T-helper 17 cell (primary cell): ENCODE data around the gene ZNF366. TPM values are rescaled to one million over a fixed set of nuclear protein-coding genes. Genes with fewer than 3 reads are reported as not detected.

ENCODE experiments used
- ATAC-seq: fragments of 150-1000 bp; cut with Tn5 transposase; 2 replicates; pipeline ENCODE4 v1.10.0; 2021; ENCODE audit warnings: mild to moderate bottlenecking, moderate library complexity
- DNase-seq, 3 donors: peaks; one replicate each; pipeline versions ENCODE4 v3.0.0 to v3.0.0-alpha.2; 2020 to 2021
- H3K9me3 ChIP-seq: one replicate; pipeline ENCODE4 v1.7.0; 2013; ENCODE audit warnings: low read length, mild to moderate bottlenecking; ENCODE audit not compliant: control insufficient read depth, poor library complexity, severe bottlenecking
- H3K27ac Mint-ChIP-seq: one replicate; pipeline ENCODE4 v1.8.0; 2022; ENCODE audit warnings: mild to moderate bottlenecking, moderate library complexity, mixed read lengths
- H3K27me3 Mint-ChIP-seq: one replicate; pipeline ENCODE4 v1.8.0; 2022; ENCODE audit warnings: mixed read lengths
- H3K36me3 Mint-ChIP-seq: one replicate; pipeline ENCODE4 v1.8.0; 2022; ENCODE audit warnings: low read depth, mixed read lengths
- H3K4me1 Mint-ChIP-seq: one replicate; pipeline ENCODE4 v1.8.0; 2022; ENCODE audit warnings: mild to moderate bottlenecking, mixed read lengths
- H3K4me3 Mint-ChIP-seq: one replicate; pipeline ENCODE4 v1.8.0; 2022; ENCODE audit warnings: mild to moderate bottlenecking, moderate library complexity, mixed read lengths
- total RNA-seq, 4 donors: library from RNA in 2 of 4; stranded (reverse) in 2 of 4; gene quantifications; one replicate each; pipeline ENCODE4 v1.2.3 and lab custom pipeline; 2022 to 2026

Gene ZNF366
- total RNA-seq, 2 donors from 2014 or later, result 0.39 TPM; not detected in 1

DNA sequence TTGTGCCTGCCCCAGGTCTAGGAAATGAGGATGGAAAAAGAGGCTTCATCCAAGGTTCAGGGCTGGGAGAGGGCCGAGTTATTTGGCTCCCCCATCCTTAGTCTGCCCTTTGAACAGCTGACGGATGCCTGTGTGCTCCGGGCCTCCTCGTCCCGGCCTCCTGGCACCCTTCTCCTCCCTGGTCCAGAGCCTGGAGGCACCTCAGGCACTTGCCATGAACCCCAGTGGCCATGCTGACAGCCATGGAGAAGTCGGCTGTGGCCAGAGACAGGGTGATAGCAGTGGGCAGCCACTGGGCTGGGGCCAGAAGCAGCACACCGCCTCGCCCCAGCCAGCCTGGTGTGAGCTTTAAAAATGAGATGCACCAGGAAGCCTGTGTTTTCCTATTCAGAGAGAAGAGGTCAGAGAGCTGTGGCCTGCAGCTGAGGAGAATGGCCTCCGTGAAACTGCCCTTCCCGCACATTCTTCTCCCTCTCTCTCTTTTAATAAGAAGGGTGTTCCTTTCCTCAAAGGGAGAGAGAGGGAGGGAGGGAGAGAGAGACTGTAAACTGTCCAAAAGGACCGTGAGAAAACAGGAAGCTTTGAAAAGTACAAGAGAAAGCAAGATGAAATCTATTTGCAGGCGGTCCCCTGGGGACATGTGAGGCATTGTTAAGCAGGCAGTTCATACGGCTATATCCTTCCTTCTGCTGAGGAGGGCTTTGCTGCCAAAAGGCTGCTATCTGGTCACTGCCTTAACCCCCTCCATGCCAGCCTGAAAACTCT is 55.3 kb downstream of the ZNF366 start:
- H3K9me3 ChIP-seq, result no peaks in the 10 kb centered on the region
- Mint-ChIP-seq H3K27ac (no peak overlapping the region), H3K4me3 (no peak overlapping the region), H3K4me1 (no peaks in the 10 kb centered on the region), H3K27me3 (peaks cover 17% of the 10 kb centered on the region), H3K36me3 (no peaks in the 10 kb centered on the region)
- ATAC-seq (no peak), DNase-seq (no peak)

DNA sequence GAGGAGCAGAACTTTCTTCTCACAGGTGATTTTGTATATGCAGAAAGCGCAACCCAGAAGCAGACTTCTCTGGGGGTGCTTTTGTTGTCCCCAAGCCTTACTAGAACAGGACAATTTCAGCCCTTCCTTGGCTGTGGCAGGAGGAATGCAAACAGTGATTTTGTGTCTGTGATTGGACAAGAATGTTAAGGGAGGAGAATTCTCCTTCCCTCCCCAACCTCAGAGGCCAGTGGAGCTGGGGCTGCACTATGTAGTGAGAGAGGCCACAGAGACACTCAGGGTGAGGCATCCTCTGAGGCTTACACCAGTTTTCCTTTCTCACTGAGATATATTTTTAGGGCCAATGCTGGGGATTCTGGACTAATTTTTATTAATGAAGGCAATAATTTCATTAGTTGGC is 58.8 kb downstream of the ZNF366 start:
- no peaks in the 10 kb centered on the region for H3K9me3 ChIP-seq
- Mint-ChIP-seq H3K36me3 (no peaks in the 10 kb centered on the region), H3K27me3 (peaks cover 24% of the 10 kb centered on the region), H3K27ac (no peak overlapping the region), H3K4me3 (no peak overlapping the region), H3K4me1 (no peaks in the 10 kb centered on the region)
- ATAC-seq (no peak), DNase-seq (no peak)

DNA sequence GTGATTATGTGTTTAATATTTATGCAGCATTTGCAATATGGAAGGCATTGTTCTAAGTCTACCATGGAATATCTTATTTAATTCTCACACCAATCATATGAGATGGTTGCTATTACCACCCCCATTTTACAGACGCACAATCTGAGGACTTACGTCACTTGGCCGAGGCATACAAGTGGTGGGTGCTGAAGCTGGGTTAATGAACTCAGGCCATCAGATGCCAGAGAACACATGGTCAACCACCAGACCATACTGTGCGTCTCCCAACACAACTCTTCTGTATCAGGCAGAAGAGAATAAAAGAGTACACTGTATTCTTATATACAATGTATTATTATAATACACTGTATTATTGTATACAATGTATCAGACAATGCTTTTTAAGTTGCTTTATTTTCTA is 59.5 kb downstream of the ZNF366 start:
- H3K36me3 Mint-ChIP-seq, result no peaks in the 10 kb centered on the region
- no peaks in the 10 kb centered on the region for H3K4me1 Mint-ChIP-seq
- ATAC-seq (no peak), DNase-seq (no peak)
- H3K4me3 Mint-ChIP-seq, result no peak overlapping the region
- peaks cover 24% of the 10 kb centered on the region for H3K27me3 Mint-ChIP-seq
- no peak overlapping the region for H3K27ac Mint-ChIP-seq
- H3K9me3 ChIP-seq, result no peaks in the 10 kb centered on the region

DNA sequence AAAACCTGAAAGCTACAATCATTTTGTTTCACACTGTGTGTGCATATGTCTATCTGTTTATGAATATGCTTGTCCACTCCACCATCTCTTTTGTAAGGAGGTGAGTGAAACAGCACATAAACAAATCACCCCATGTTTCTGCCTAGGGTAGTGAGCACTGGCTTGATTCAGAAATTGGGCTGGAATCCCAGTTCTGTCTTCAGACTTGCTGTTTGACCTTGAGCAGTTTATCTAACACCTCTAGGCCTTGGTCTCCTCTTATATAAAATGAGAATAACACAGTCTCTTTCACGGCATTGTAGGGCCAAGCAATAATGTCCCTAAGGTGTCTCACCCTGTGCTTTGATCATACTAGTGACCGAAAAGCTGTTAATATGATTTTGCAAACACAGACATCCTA is 61.2 kb downstream of the ZNF366 start:
- Mint-ChIP-seq H3K36me3 (no peaks in the 10 kb centered on the region), H3K27me3 (peaks cover 16% of the 10 kb centered on the region), H3K4me3 (no peak overlapping the region), H3K27ac (no peak overlapping the region), H3K4me1 (no peaks in the 10 kb centered on the region)
- H3K9me3 ChIP-seq, result no peaks in the 10 kb centered on the region
- ATAC-seq, result no peak
- no peak for DNase-seq

DNA sequence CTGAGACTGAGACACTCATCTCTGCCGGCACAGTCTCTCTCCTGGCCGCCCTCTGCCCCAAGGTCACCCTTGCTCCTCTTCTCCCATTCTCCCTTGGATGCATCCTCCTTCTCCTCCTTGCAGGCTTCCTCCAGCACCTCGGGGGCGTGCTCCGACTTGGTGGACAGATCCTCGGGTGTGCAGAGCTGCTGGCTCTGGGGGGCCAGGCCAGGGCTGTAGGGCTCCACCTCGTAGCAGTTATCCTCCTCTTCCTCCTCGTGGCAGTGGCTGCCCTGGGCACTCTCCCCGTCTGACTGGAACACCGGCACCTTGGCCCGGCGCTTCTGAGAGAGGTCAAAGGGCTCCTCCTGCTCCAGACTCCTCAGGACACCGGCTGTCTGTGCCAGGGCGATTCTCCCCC is 63.3 kb downstream of the ZNF366 start:
- no peak overlapping the region for H3K27ac Mint-ChIP-seq
- no peak overlapping the region for H3K4me3 Mint-ChIP-seq
- DNase-seq (no peak), ATAC-seq (no peak)
- no peaks in the 10 kb centered on the region for H3K4me1 Mint-ChIP-seq
- H3K9me3 ChIP-seq, result no peaks in the 10 kb centered on the region
- no peaks in the 10 kb centered on the region for H3K36me3 Mint-ChIP-seq
- peaks cover 16% of the 10 kb centered on the region for H3K27me3 Mint-ChIP-seq

DNA sequence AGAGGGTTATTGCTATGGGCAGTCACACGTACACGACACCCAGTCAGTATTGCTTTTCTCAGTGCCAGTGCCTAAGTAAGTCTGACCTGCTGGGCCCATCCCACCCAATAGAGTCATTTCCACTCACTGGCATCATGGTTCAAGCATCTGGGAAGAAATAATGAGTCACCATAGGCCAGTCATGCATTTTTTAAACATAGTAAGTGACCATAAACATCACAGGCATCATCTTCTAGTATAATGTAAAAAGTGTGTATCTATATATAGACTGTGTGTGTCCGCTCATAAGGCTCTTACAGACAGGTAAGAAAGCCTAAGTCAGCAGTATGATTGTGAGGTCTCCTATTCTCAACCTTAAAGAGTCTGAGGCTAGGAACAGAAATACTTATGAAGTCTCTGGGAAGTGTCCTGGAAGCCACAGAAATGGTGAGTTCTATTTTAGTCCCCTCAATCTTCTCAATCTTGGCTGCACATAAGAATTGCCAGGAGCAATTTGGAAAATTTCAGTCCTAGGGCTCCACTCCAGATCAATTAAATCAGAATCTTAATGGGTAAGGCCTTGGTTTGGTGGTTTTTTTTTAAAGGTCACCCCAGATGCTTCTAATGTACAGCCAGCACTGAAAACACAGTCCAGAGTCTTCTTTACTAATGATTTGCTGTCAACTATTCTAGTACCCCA is 65.2 kb downstream of the ZNF366 start:
- H3K27me3 Mint-ChIP-seq, result peaks cover 12% of the 10 kb centered on the region
- H3K4me3 Mint-ChIP-seq, result no peak overlapping the region
- no peaks in the 10 kb centered on the region for H3K9me3 ChIP-seq
- ATAC-seq (no peak), DNase-seq (no peak)
- H3K27ac Mint-ChIP-seq, result no peak overlapping the region
- H3K4me1 Mint-ChIP-seq, result no peaks in the 10 kb centered on the region
- no peaks in the 10 kb centered on the region for H3K36me3 Mint-ChIP-seq

DNA sequence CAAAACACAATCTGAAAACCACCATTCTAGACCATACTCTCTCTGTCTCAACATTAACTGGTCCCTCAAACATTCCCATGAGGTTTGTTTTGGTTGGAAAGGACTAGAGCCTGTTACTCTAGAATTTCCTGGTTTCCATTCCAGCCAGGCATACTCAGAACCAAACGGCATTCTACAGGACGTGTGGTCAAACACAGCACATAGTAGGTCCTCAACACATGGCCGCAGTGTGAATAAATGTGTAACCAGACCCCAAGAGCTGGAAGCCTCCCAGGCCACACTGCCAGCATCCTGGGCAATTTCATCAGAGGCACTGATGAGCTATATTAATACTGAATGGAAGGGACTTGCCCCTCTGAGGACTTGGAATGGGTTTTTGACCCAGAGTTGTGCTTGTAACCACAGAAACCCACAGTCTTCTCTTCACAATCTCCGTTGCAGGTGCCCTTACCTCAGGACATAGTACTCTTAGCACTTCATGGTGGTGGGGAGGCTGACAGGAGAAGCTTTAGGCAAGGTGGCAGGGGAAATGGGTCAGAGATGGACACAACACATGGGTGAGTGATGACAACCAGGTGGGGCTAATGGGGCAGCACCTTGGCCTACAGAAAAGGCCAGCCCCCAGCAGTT is 66.0 kb downstream of the ZNF366 start:
- H3K9me3 ChIP-seq, result no peaks in the 10 kb centered on the region

DNA sequence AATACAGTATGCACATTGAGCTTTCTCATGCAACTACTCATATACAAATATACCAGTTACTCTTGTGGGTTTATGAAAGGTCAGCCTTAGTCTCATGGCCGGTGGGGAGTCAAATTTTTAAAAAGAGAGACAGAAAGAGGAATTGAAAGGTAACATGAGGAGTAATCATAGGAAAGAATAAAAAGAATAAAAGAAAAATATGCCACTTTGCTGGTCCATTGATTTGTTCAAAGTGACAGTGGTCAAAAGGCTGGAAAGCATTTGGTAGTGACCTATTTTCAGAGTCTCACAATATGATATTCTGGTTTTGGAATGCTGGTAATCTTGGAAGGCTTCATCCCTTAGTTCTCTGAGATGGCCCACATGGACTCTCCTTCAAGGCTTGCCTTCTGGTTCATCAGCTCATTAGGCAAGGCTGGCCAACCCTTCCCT is 67.0 kb downstream of the ZNF366 start:
- Mint-ChIP-seq H3K4me3 (no peak overlapping the region), H3K4me1 (no peaks in the 10 kb centered on the region), H3K27ac (no peak overlapping the region), H3K27me3 (peaks cover 19% of the 10 kb centered on the region), H3K36me3 (no peaks in the 10 kb centered on the region)
- no peaks in the 10 kb centered on the region for H3K9me3 ChIP-seq
- DNase-seq (no peak), ATAC-seq (no peak)

More for the DNA sequence above, 66.0 kb downstream of the ZNF366 start:
- Mint-ChIP-seq H3K27ac (no peak overlapping the region), H3K4me1 (no peaks in the 10 kb centered on the region), H3K36me3 (no peaks in the 10 kb centered on the region), H3K27me3 (peaks cover 12% of the 10 kb centered on the region), H3K4me3 (no peak overlapping the region)
- no peak for ATAC-seq
- no peak for DNase-seq

DNA sequence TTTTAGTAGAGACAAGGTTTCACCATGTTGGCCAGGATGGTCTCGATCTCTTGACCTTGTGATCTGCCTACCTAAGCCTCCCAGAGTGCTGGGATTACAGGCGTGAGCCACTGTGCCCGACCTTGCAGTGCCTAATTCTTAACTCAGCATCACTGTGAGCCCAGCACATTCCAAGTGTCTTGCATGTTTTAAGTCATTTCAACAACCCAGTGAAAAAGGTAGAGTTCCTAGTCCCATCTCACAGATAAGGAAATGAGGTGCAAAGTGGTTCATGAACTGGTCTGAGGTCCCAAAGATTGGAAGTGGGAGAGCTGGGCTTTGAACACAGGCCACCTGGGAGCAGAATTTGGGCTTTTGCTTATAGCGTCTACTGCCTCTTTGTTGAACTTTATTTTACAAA is 68.0 kb downstream of the ZNF366 start:
- no peak overlapping the region for H3K4me3 Mint-ChIP-seq
- H3K4me1 Mint-ChIP-seq, result no peaks in the 10 kb centered on the region
- H3K27ac Mint-ChIP-seq, result no peak overlapping the region
- no peaks in the 10 kb centered on the region for H3K36me3 Mint-ChIP-seq
- ATAC-seq, result no peak
- no peaks in the 10 kb centered on the region for H3K9me3 ChIP-seq
- H3K27me3 Mint-ChIP-seq, result peaks cover 26% of the 10 kb centered on the region
- no peak for DNase-seq

DNA sequence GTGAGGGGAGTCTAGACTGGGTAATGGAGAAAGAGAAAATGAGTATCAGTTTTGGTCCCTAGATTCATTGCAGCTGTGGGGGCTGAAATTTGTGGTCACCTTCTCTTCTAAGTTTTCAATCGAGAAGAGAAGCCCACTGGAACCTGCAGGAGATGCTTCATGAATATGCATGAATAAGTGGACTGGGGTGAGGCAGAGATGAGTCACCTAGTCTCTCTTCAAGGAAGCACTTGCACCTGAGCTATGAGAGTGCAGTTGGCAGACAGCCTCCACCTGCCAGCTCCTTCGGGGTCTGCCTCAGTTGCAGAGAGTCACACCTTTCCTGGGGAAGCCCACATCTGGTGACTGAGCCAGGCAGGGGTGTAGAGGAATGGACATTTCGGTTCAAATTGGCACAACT is 69.1 kb downstream of the ZNF366 start:
- no peaks in the 10 kb centered on the region for H3K36me3 Mint-ChIP-seq
- H3K27ac Mint-ChIP-seq, result no peak overlapping the region

DNA sequence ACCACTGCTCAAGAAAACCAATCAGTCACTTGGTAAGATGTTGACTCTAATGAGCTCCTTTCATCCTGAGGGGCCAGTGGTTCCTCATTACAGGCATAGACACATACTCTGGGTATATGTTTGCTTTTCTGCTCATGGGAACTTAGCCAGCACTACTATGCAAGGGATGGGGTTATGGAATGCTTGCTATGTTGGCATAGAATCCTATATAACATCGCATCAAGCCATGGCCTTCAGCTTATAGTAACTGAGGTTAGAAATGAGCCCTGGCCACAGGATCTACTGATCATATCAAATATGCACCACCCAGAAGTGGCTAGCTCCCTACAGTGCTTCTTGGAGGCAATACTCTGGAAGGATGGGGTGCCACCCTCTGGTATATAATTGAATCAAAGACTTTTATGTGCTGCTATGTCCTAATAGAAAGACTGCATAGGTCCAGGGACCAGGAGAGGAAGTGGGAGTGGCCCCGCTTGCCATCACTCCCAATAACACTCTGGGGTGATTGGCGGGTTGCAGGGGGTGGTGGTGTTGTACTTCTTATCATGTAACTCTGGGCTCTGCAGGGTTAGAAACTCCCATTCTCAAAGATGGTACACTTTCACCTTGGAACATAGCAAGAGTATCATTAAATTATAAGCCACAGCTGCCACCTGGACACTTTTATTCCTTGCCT is 70.3 kb downstream of the ZNF366 start:
- Mint-ChIP-seq H3K36me3 (no peaks in the 10 kb centered on the region), H3K4me1 (no peaks in the 10 kb centered on the region), H3K27me3 (peaks cover 33% of the 10 kb centered on the region), H3K4me3 (no peak overlapping the region), H3K27ac (no peak overlapping the region)
- DNase-seq (no peak), ATAC-seq (no peak)
- no peaks in the 10 kb centered on the region for H3K9me3 ChIP-seq

More for the DNA sequence above, 69.1 kb downstream of the ZNF366 start:
- no peaks in the 10 kb centered on the region for H3K4me1 Mint-ChIP-seq
- H3K4me3 Mint-ChIP-seq, result no peak overlapping the region
- DNase-seq (no peak), ATAC-seq (no peak)
- H3K27me3 Mint-ChIP-seq, result peaks cover 28% of the 10 kb centered on the region
- H3K9me3 ChIP-seq, result no peaks in the 10 kb centered on the region

DNA sequence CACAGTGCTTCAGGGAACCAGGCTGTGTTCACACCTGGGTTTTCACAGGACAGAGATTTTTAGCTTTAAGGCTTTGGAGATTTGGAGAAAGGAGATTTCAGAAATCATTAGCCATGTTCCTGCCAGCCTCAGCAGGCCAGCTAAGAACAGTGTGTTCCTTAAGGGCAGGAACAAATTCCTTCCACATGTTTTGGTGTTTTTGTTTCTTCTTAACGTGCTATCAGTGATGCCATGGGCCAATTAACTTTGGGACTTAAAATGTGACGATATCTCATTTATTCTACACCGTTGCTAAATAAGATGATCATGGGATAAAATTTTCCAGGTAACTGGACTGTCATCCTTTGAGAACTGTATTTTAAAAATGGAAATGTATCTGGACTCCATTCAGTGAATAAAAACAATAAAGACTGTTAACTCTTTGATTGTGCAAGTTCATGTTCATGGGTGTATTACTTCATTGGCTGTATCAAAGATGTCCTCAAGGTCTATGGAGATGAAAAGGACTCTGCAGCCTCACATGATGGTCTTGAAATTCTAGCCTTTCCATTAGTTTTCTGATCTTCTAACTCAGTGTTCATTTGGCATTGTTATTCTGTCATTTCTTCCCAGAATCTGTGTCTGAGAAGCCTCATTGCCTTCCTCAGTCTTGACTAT is 72.3 kb downstream of the ZNF366 start:
- H3K27me3 Mint-ChIP-seq, result peaks cover 39% of the 10 kb centered on the region

More for the DNA sequence above, 72.3 kb downstream of the ZNF366 start:
- H3K9me3 ChIP-seq, result no peaks in the 10 kb centered on the region
- no peaks in the 10 kb centered on the region for H3K4me1 Mint-ChIP-seq
- H3K4me3 Mint-ChIP-seq, result no peak overlapping the region
- H3K27ac Mint-ChIP-seq, result no peak overlapping the region
- ATAC-seq, result no peak
- DNase-seq, result no peak
- no peaks in the 10 kb centered on the region for H3K36me3 Mint-ChIP-seq
